BE2C (cell line): Measurements from ENCODE around the gene UBE4A. TPM values are rescaled to one million over a fixed set of nuclear protein-coding genes. Genes with fewer than 3 reads are reported as not detected.

ENCODE experiments used
- DNase-seq: peaks from one replicate; pipeline ENCODE4 v3.0.0-alpha.2; 2020
- H3K27me3 ChIP-seq: fragments of 250-450 bp; sonication (Bioruptor Pico); 2 replicates; pipeline ENCODE4 v1.5.1; 2020; ENCODE audit warnings: mild to moderate bottlenecking
- H3K36me3 ChIP-seq: fragments of 250-450 bp; sonication (Bioruptor Pico); 2 replicates; pipeline ENCODE4 v1.5.1; 2020; ENCODE audit warnings: mild to moderate bottlenecking
- H3K4me1 ChIP-seq: fragments of 250-450 bp; sonication (Bioruptor Pico); 2 replicates; pipeline ENCODE4 v1.5.1; 2020
- H3K4me3 ChIP-seq: 2 replicates; pipeline ENCODE4 v1.5.1; 2011; ENCODE audit warnings: low read depth, low read length
- H3K9me3 ChIP-seq: fragments of 250-450 bp; sonication (Bioruptor Pico); 2 replicates; pipeline ENCODE4 v1.5.1; 2020
- CTCF ChIP-seq: IDR thresholded peaks from 2 replicates; pipeline ENCODE4 v1.5.1; 2012; ENCODE audit warnings: mild to moderate bottlenecking, low read depth, low read length
- polyA plus RNA-seq: library from polyadenylated mRNA; unstranded; fragments of >200 nt; gene quantifications from one replicate; pipeline ENCODE4 v1.2.1, GENCODE V29; 2012; ENCODE audit warnings: low read depth, missing spikeins; ENCODE audit not compliant: insufficient read length, insufficient read depth

The UBE4A gene, protein sequence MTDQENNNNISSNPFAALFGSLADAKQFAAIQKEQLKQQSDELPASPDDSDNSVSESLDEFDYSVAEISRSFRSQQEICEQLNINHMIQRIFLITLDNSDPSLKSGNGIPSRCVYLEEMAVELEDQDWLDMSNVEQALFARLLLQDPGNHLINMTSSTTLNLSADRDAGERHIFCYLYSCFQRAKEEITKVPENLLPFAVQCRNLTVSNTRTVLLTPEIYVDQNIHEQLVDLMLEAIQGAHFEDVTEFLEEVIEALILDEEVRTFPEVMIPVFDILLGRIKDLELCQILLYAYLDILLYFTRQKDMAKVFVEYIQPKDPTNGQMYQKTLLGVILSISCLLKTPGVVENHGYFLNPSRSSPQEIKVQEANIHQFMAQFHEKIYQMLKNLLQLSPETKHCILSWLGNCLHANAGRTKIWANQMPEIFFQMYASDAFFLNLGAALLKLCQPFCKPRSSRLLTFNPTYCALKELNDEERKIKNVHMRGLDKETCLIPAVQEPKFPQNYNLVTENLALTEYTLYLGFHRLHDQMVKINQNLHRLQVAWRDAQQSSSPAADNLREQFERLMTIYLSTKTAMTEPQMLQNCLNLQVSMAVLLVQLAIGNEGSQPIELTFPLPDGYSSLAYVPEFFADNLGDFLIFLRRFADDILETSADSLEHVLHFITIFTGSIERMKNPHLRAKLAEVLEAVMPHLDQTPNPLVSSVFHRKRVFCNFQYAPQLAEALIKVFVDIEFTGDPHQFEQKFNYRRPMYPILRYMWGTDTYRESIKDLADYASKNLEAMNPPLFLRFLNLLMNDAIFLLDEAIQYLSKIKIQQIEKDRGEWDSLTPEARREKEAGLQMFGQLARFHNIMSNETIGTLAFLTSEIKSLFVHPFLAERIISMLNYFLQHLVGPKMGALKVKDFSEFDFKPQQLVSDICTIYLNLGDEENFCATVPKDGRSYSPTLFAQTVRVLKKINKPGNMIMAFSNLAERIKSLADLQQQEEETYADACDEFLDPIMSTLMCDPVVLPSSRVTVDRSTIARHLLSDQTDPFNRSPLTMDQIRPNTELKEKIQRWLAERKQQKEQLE
- polyA plus RNA-seq, result 15.4 TPM

- no peak for TF ChIP-seq CTCF
- DNase-seq, result peak; percentile 96
- peak within 1 kb of the TSS; percentile 99 for H3K4me3 ChIP-seq
- H3K9me3 ChIP-seq, result no peaks in the 10 kb centered on the region
- no peaks in the 10 kb centered on the region for H3K4me1 ChIP-seq
- no peaks in the 10 kb centered on the region for H3K27me3 ChIP-seq
- H3K36me3 ChIP-seq, result no peaks in the 10 kb centered on the region; the same call in 1 of the 2 replicates
Observed at GRCh38 chr11:118359295-118359958, at the start of gene UBE4A. Gene UBE4A (plus strand): TSS chr11:118359600. CDS start chr11:118365081, 5,481 bp downstream.

GRCh38 chr11:118310271-118310670 is 49.1 kb upstream of the UBE4A start:
- no peaks in the 10 kb centered on the region; the same call in 1 of the 2 replicates for H3K9me3 ChIP-seq
- H3K4me1 ChIP-seq, result no peaks in the 10 kb centered on the region
- DNase-seq, result no peak
- no peak overlapping the region for H3K4me3 ChIP-seq
- peaks cover 18% of the 10 kb centered on the region for H3K27me3 ChIP-seq
- no peaks in the 10 kb centered on the region for H3K36me3 ChIP-seq
- TF ChIP-seq CTCF, result no peak

- H3K36me3 ChIP-seq, result no peaks in the 10 kb centered on the region
- no peaks in the 10 kb centered on the region for H3K4me1 ChIP-seq
- H3K4me3 ChIP-seq, result no peak overlapping the region
- no peak for DNase-seq
- no peak for TF ChIP-seq CTCF
- no peaks in the 10 kb centered on the region; the same call in 1 of the 2 replicates for H3K9me3 ChIP-seq
- H3K27me3 ChIP-seq, result peaks cover 19% of the 10 kb centered on the region
Observed at GRCh38 chr11:118310781-118311485, 48.5 kb upstream of the UBE4A start.

DNA sequence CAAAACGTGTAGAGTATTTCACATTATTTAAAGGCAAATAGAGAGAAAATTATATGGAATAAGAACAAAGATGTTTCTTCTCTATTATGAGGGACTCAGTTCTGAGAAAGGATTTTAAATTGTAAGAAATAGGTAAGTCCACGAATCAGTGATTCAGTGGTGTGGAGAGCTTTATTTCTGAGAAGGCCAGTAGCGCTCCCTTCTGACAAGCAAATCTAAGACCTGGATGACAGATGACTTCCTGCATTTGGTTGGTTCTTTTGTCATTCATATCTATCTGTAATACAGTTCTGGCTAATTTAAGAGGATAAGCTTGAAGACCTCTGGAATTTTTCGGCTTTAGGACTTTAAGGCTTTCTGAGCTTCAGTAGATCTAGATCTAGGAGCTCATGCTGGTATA is 47.9 kb upstream of the UBE4A start:
- no peak for TF ChIP-seq CTCF
- no peak for DNase-seq
- Histone ChIP-seq H3K9me3 (no peaks in the 10 kb centered on the region; the same call in 1 of the 2 replicates), H3K36me3 (no peaks in the 10 kb centered on the region), H3K27me3 (peaks cover 19% of the 10 kb centered on the region), H3K4me1 (no peaks in the 10 kb centered on the region), H3K4me3 (no peak overlapping the region)

GRCh38 chr11:118312328-118312727 is 47.1 kb upstream of the UBE4A start:
- Histone ChIP-seq H3K27me3 (peaks cover 19% of the 10 kb centered on the region), H3K4me1 (no peaks in the 10 kb centered on the region), H3K9me3 (no peaks in the 10 kb centered on the region; the same call in 1 of the 2 replicates), H3K36me3 (no peaks in the 10 kb centered on the region), H3K4me3 (no peak overlapping the region)
- no peak for DNase-seq
- no peak for TF ChIP-seq CTCF
